CD4-positive, alpha-beta T cell treated with Interleukin-4 for 4 hours (primary cell): ENCODE results near the gene NSL1.
"Not testable (repeated sequence)": the region's sequence is repeated elsewhere in the genome, so short reads cannot be mapped to it uniquely, and the experiment has no call there.

Experiments used
- DNase-seq: peaks from one replicate; pipeline ENCODE4 v3.0.0-alpha.2; 2020

Gene NSL1

GRCh38 chr1:212782422-212783154 is 9.0 kb downstream of the NSL1 start:
- DNase-seq = peak; percentile 29

- DNase-seq = no peak
Measured at GRCh38 chr1:212781225-212781624, 10.4 kb downstream of the NSL1 start.

GRCh38 chr1:212780759-212781158 is 10.8 kb downstream of the NSL1 start:
- no peak for DNase-seq

GRCh38 chr1:212779086-212779485 is 12.5 kb downstream of the NSL1 start:
- DNase-seq = not testable (repeated sequence)

GRCh38 chr1:212777151-212777550 is 14.4 kb downstream of the NSL1 start:
- no peak for DNase-seq

- no peak for DNase-seq
Measured at GRCh38 chr1:212775241-212775640, 16.3 kb downstream of the NSL1 start.

- no peak for DNase-seq
Measured at GRCh38 chr1:212774584-212774983, 17.0 kb downstream of the NSL1 start.

GRCh38 chr1:212773011-212773410 is 18.6 kb downstream of the NSL1 start:
- DNase-seq = no peak

- DNase-seq = no peak
Measured at GRCh38 chr1:212771341-212771740, 20.2 kb downstream of the NSL1 start.

GRCh38 chr1:212769459-212770167 is 22.0 kb downstream of the NSL1 start:
- no peak for DNase-seq

GRCh38 chr1:212766825-212767224 is 24.8 kb downstream of the NSL1 start:
- not testable (repeated sequence) for DNase-seq

GRCh38 chr1:212764718-212765281 is 26.8 kb downstream of the NSL1 start:
- DNase-seq = not testable (repeated sequence)

- no peak for DNase-seq
Measured at GRCh38 chr1:212762839-212763238, 28.7 kb downstream of the NSL1 start.

GRCh38 chr1:212762234-212762633 is 29.3 kb downstream of the NSL1 start:
- DNase-seq = no peak

- DNase-seq = peak; percentile 34
Measured at GRCh38 chr1:212760126-212760823, 31.3 kb downstream of the NSL1 start.

- DNase-seq = no peak
Measured at GRCh38 chr1:212759683-212760082, 31.9 kb downstream of the NSL1 start.

- no peak for DNase-seq
Measured at GRCh38 chr1:212754680-212755079, 36.9 kb downstream of the NSL1 start.

- no peak for DNase-seq
Measured at GRCh38 chr1:212754193-212754592, 37.4 kb downstream of the NSL1 start.

- no peak for DNase-seq
Measured at GRCh38 chr1:212753749-212754148, 37.8 kb downstream of the NSL1 start.

- peak; percentile 27 for DNase-seq
Measured at GRCh38 chr1:212752934-212753497, 38.6 kb downstream of the NSL1 start.

- DNase-seq = peak; percentile 12
Measured at GRCh38 chr1:212752252-212752933, 39.2 kb downstream of the NSL1 start.

GRCh38 chr1:212749821-212750535 is 41.6 kb downstream of the NSL1 start:
- peak; percentile 31 for DNase-seq
